ENCODE results near the gene ZGLP1. TPM values are rescaled to one million over a fixed set of nuclear protein-coding genes. Genes with fewer than 3 reads are reported as not detected.

The ZGLP1 gene
- total and polyA plus RNA-seq, 2 of the 13 experiments (the other 11 are each of a cell fraction or from before 2014, with no cell fraction given) = 2.4 to 3.0 TPM

- TF ChIP-seq HMGXB3 (CRISPR knock-in tag; IDR thresholded peaks at IDR 0.05; ENCODE audit: borderline replicate concordance) (0 out of 2 replicates have a peak, but pooled peaks have one; percentile 13), ZFX (CRISPR knock-in tag; IDR thresholded peaks at IDR 0.05; ENCODE audit: low read depth) (peak; percentile 32; the same call in 1 of the 2 replicates), TEAD3 (CRISPR knock-in tag; optimal IDR thresholded peaks at IDR 0.05; ENCODE audit: borderline replicate concordance) (no peak), GATA4 (IDR thresholded peaks at IDR 0.05; ENCODE audit: borderline replicate concordance, low read depth) (no peak), YEATS2 (CRISPR knock-in tag; IDR thresholded peaks at IDR 0.05; ENCODE audit: borderline replicate concordance) (0 out of 2 replicates have a peak, but pooled peaks have one; percentile 28), HES4 (CRISPR knock-in tag; IDR thresholded peaks at IDR 0.05; ENCODE audit: borderline replicate concordance) (no peak), ZNF350 (CRISPR knock-in tag; IDR thresholded peaks at IDR 0.05; ENCODE audit: borderline replicate concordance, low read depth) (no peak), ZNF678 (CRISPR knock-in tag; IDR thresholded peaks at IDR 0.05) (no peak), ZFP36 (IDR thresholded peaks at IDR 0.05; ENCODE audit: borderline replicate concordance, low read depth, low read length, partially characterized antibody) (no peak), KDM3A (CRISPR knock-in tag; IDR thresholded peaks at IDR 0.05; ENCODE audit: low read depth) (no peak), CEBPB (IDR thresholded peaks at IDR 0.05; ENCODE audit: borderline replicate concordance, low read depth, low read length) (no peak), MYPOP (CRISPR knock-in tag; IDR thresholded peaks at IDR 0.05) (no peak), MYC (CRISPR knock-in tag; IDR thresholded peaks at IDR 0.05; ENCODE audit: borderline replicate concordance) (peak; percentile 46; the same call in 1 of the 2 replicates), CENPT (CRISPR knock-in tag; IDR thresholded peaks at IDR 0.05; ENCODE audit: low read depth) (no peak), ZMYM2 (CRISPR knock-in tag; IDR thresholded peaks at IDR 0.05) (no peak)
These were observed 22.7 kb upstream of the ZGLP1 start (continued) for GRCh38 chr19:10332158-10332964.

All from HepG2 (cell line).